Measurements from ENCODE around the gene DLG2.
A peak's percentile ranks its signal among the peaks of the same experiment; 100 is the strongest.
"Not testable (repeated sequence)": the region's sequence is repeated elsewhere in the genome, so short reads cannot be mapped to it uniquely, and the experiment has no call there.

Gene DLG2

DNA sequence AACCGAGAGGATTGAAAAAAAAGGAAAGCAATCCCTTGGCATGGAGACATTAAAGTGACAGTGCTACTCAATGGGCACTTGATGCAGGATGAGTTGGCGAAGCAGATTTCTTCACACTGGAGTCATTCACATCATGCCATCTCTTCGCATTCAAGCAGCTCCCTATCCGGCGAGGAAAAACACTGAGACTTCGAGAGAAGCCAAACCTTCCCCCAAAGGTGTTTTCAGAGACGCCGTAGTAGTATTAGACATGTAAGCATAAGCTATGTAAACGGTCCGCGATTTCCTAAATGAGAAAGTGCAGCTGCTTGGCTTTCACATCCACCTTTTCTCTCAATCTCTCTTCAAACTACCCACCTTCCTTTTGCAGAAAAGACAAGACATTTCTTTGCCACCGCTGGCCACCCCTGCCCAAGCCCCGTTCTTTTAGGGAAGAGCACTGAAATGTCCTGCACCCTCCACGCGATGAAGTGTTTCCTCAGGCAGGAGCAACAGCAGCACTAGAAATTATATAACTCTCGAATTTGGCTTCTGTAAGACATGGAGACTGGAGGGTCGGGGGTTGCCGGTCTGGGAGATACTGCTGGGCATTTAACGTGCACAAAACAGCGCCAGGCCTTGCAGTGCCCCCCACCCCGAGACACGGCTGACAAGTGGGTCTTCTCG, at the start of gene DLG2:
Gene DLG2 (minus strand): TSS at position 13 of the 666 bp plus-strand sequence.
- peak within 1 kb of the TSS; percentile 84 for H3K4me3 ChIP-seq (ENCODE audit: low read depth, low read length)
- peak; percentile 35 for DNase-seq (ENCODE audit: low read depth, low spot score)
- in situ Hi-C loops (cut with HindIII; ENCODE audit: low sequenced_read_pairs) = no loop called here
- TF ChIP-seq CTCF (IDR thresholded peaks at IDR 0.05; ENCODE audit: low read depth, low read length) = no peak

DNA sequence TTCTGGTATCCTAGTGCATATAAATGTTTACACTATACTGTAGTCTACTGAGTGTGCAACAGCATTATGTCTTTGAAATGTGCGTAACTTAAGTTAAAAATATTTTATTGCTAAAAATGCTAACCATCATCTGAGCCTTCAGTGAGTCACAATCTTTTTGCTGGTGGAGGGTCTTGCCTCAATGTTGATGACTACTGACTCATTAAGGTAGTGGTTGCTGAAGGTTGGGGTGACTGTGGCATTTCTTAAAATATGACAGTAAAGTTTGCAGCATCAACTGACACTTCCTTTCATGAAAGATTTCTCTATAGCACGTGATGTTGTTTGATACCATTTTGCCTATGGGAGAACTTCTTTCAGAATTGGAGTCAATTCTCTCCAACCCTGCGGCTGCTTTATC, 46.2 kb upstream of the DLG2 start:
- no peak for DNase-seq (ENCODE audit: low read depth, low spot score)
- no peak overlapping the region for H3K4me3 ChIP-seq (ENCODE audit: low read depth, low read length)
- TF ChIP-seq CTCF (IDR thresholded peaks at IDR 0.05; ENCODE audit: low read depth, low read length) = no peak
- in situ Hi-C loops (cut with HindIII; ENCODE audit: low sequenced_read_pairs) = no loop called here

GRCh38 chr11:85672105-85672902, 45.2 kb upstream of the DLG2 start:
- DNase-seq (ENCODE audit: low read depth, low spot score) = no peak
- no peak overlapping the region for H3K4me3 ChIP-seq (ENCODE audit: low read depth, low read length)
- no peak for TF ChIP-seq CTCF (IDR thresholded peaks at IDR 0.05; ENCODE audit: low read depth, low read length)
- in situ Hi-C loops (cut with HindIII; ENCODE audit: low sequenced_read_pairs) = no loop called here

DNA sequence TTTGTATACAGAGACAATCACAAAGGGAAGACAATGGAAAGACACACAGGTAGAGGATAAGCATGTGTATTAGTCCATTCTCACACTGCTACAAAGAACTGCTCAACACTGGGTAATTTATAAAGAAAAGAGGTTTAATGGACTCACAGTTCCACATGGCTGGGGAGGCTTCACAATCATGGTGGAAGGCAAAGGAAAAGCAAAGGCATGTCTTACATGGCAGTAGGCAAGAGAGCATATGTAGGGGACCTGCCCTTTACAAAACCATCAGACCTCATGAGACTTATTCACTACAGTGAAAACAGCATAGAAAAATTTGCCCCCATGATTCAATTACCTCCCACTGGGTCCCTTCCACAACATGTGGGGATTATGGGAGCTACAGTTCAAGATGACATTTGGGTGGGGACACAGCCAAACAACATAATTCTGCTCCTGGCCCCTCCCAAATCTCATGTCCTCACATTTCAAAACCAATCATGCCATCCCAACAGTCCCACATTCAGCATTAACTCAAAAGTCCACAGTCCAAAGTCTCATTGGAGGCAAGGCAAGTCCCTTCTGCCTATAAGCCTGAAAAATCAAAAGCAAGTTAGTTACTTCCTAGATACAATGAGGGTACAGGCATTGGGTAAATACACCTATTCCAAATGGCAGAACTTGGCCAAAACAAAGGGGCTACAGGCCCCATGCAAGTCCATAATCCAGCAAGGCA, 44.0 kb upstream of the DLG2 start:
- H3K4me3 ChIP-seq (ENCODE audit: low read depth, low read length); in situ Hi-C loops (cut with HindIII; ENCODE audit: low sequenced_read_pairs); DNase-seq (ENCODE audit: low read depth, low spot score): not testable (repeated sequence)

- in situ Hi-C loops (cut with HindIII; ENCODE audit: low sequenced_read_pairs) = no loop called here
- no peak for TF ChIP-seq CTCF (IDR thresholded peaks at IDR 0.05; ENCODE audit: low read depth, low read length)
- H3K4me3 ChIP-seq (ENCODE audit: low read depth, low read length) = no peak overlapping the region
- no peak for DNase-seq (ENCODE audit: low read depth, low spot score)
Measured at GRCh38 chr11:85668157-85668556, 41.0 kb upstream of the DLG2 start.

DNA sequence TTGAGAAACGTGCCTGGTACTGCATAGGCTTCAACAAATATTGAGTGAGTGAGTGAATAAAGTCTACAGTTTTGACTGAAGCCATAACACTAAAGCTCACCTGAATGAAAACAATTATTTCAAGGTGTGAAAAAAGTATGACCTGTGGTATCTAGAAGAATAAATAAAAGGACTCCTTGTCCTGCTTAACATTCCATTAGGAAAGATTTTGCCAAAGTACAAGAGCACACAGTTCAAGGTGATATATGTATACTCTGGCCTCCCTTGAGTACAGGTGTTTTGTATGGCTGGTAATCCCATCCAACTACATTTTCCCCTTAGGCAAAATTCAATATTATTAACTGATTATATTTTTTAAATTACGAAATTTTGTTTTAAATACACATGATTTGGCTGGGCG, 39.5 kb upstream of the DLG2 start:
- in situ Hi-C loops (cut with HindIII; ENCODE audit: low sequenced_read_pairs) = no loop called here
- TF ChIP-seq CTCF (IDR thresholded peaks at IDR 0.05; ENCODE audit: low read depth, low read length) = no peak
- no peak for DNase-seq (ENCODE audit: low read depth, low spot score)
- H3K4me3 ChIP-seq (ENCODE audit: low read depth, low read length) = no peak overlapping the region

GRCh38 chr11:85665733-85666132, 38.6 kb upstream of the DLG2 start:
- TF ChIP-seq CTCF (IDR thresholded peaks at IDR 0.05; ENCODE audit: low read depth, low read length) = no peak
- in situ Hi-C loops (cut with HindIII; ENCODE audit: low sequenced_read_pairs) = no loop called here
- H3K4me3 ChIP-seq (ENCODE audit: low read depth, low read length) = no peak overlapping the region

More at GRCh38 chr11:85665733-85666132, 38.6 kb upstream of the DLG2 start:
- peak; percentile 14 for DNase-seq (ENCODE audit: low read depth, low spot score)

All from astrocyte of the spinal cord (primary cell).